Measurements from ENCODE around the gene SEC16A.

The SEC16A gene

DNA sequence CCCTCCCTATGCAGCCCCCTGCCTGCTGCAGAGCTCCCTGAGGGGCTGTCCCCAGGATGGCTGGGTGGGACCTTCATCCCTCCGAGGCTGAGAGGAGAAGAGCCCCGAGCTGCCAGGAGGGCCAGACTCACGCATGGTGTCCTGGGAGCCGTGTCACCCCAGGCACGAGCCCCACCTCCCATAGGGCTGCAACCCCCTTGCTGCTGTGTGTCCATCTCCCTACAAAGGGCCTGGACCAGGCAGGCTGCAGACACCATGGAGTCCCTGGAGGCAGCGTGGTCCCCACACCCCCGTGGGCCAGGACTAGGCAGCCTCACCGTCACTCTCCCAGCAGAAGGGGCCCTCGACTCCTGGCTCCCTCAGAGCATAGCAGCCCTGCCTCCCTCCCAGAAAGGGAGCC, 11.2 kb upstream of the SEC16A start:
- Histone ChIP-seq H3K9me3 (replicated peaks in 1 of 11) (no peaks in the 10 kb centered on the region), H3K9ac (peak overlapping the region in 3 of 11 experiments; percentile 16 to 50 (median 42); a peak in 3 of 22 replicates), H3K4me2 (peak overlapping the region in 5 of 11 experiments; percentile 3 to 51 (median 40); a peak in 7 of 22 replicates)

DNA sequence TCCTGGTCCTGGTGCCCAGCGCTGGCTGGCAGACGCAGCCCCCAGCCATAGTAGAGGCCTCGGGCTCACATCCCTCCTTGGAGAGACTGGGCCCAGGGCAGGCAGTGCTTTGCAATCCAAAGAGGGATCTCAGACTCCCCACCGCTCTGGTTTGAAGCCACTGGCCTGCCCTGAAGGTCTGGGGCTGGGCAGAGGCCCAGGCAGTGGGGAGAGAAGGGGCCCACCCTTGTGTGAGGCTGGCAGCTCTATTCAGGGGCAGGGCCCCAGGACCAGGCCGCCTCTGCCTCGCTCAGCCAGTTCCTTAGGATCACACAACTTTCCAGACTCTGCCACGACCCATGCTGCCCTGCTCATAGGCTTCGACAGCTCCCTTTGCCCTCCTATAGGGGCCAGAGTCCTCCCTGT, 10.7 kb upstream of the SEC16A start:
- Histone ChIP-seq H3K4me2 (no peak overlapping the region), H3K9me3 (replicated peaks in 1 of 11) (no peaks in the 10 kb centered on the region), H3K9ac (0 out of 22 replicates have a peak overlapping the region, but pooled peaks of 1 of the 11 experiments have one; percentile 9), H4K20me1 (peaks cover 0 to 69% (median 45%) of the 10 kb centered on the region in 11 experiments; a peak in 21 of 22 replicates), H3K27ac (no peak overlapping the region), H3K4me1 (peaks cover 0 to 15% (median 8%) of the 10 kb centered on the region in 10 experiments; a peak in 10 of 20 replicates), H3K27me3 (no peaks in the 10 kb centered on the region), H3K4me3 (no peak overlapping the region), H3K36me3 (peaks cover 25 to 47% (median 36%) of the 10 kb centered on the region in 11 experiments)
- no peak for TF ChIP-seq Cebpa-rat (IDR thresholded peaks at IDR 0.05)

More for the DNA sequence above, 11.2 kb upstream of the SEC16A start:
- H3K4me3 ChIP-seq: no peak overlapping the region
- peaks cover 30 to 52% (median 40%) of the 10 kb centered on the region in 11 experiments for H3K36me3 ChIP-seq
- peaks cover 0 to 15% (median 8%) of the 10 kb centered on the region in 10 experiments; a peak in 10 of 20 replicates for H3K4me1 ChIP-seq
- H3K27me3 ChIP-seq: no peaks in the 10 kb centered on the region
- no peak for TF ChIP-seq Cebpa-rat (IDR thresholded peaks at IDR 0.05)
- no peak overlapping the region for H3K27ac ChIP-seq
- H4K20me1 ChIP-seq: peaks cover 0 to 70% (median 45%) of the 10 kb centered on the region in 11 experiments; a peak in 21 of 22 replicates

DNA sequence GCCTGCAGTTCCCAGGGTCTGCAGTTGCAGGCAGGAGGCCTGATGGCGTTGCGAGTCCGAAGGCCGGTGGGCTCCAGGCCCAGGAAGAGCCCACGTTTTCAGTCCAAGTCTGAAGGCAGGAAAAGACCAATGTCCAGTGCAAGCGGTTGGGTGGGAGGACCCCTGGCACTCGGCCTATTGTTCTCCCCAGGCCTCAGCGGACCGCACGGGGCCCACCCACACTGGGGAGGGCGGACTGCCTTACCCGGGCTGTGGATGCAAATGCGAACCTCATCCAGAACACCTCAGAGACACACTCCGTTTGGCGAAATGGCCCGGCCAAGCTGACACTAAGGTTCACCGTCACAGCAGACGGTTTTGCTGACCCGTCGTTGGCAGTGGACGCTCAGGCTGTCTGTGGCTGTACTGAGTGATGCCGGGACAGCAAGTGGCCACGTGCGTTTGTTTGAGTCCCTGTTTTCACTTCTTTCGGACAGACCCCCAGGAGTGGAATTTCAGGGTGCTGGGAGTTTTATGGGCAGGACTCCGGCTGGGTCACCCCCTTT, 10.2 kb upstream of the SEC16A start:
- no peak overlapping the region for H3K4me2 ChIP-seq
- TF ChIP-seq Cebpa-rat (IDR thresholded peaks at IDR 0.05): no peak
- no peak overlapping the region for H3K27ac ChIP-seq
- peaks cover 0 to 15% (median 8%) of the 10 kb centered on the region in 10 experiments; a peak in 10 of 20 replicates for H3K4me1 ChIP-seq
- no peaks in the 10 kb centered on the region for H3K27me3 ChIP-seq
- H4K20me1 ChIP-seq: peaks cover 0 to 68% (median 42%) of the 10 kb centered on the region in 11 experiments; a peak in 21 of 22 replicates
- 0 out of 22 replicates have a peak overlapping the region, but pooled peaks of 1 of the 11 experiments have one; percentile 9 for H3K9ac ChIP-seq
- H3K9me3 ChIP-seq (replicated peaks in 1 of 11): no peaks in the 10 kb centered on the region
- no peak overlapping the region for H3K4me3 ChIP-seq
- H3K36me3 ChIP-seq: peaks cover 22 to 42% (median 32%) of the 10 kb centered on the region in 11 experiments

DNA sequence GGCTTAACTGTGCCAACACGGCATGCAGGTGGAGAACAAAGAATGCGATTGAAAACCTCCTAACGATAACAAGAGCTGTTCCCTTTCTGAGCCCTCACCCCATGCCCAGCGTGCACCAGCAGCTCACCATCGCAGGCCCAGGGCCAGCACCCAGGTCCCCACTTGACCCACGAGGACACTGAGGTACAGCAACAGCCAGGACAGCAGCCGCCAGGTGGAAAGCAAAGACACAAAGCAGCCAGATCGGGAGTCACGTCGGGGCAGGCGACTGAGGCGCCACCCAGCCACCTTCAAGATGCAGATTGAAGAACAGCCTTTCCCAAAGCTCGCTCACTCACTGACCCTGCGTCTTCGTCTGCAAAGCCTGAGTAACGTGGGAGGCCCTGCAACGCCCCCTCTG, 6.9 kb upstream of the SEC16A start:
- Histone ChIP-seq H4K20me1 (peaks cover 0 to 59% (median 24%) of the 10 kb centered on the region in 11 experiments; a peak in 20 of 22 replicates), H3K4me3 (no peak overlapping the region), H3K9me3 (replicated peaks in 1 of 11) (no peaks in the 10 kb centered on the region), H3K4me1 (peaks cover 1 to 20% (median 10%) of the 10 kb centered on the region in 10 experiments), H3K36me3 (peaks cover 0 to 12% (median 1%) of the 10 kb centered on the region in 11 experiments; a peak in 10 of 22 replicates), H3K27ac (no peak overlapping the region), H3K27me3 (no peaks in the 10 kb centered on the region), H3K9ac (no peak overlapping the region), H3K4me2 (no peak overlapping the region)
- TF ChIP-seq Cebpa-rat (IDR thresholded peaks at IDR 0.05): no peak

DNA sequence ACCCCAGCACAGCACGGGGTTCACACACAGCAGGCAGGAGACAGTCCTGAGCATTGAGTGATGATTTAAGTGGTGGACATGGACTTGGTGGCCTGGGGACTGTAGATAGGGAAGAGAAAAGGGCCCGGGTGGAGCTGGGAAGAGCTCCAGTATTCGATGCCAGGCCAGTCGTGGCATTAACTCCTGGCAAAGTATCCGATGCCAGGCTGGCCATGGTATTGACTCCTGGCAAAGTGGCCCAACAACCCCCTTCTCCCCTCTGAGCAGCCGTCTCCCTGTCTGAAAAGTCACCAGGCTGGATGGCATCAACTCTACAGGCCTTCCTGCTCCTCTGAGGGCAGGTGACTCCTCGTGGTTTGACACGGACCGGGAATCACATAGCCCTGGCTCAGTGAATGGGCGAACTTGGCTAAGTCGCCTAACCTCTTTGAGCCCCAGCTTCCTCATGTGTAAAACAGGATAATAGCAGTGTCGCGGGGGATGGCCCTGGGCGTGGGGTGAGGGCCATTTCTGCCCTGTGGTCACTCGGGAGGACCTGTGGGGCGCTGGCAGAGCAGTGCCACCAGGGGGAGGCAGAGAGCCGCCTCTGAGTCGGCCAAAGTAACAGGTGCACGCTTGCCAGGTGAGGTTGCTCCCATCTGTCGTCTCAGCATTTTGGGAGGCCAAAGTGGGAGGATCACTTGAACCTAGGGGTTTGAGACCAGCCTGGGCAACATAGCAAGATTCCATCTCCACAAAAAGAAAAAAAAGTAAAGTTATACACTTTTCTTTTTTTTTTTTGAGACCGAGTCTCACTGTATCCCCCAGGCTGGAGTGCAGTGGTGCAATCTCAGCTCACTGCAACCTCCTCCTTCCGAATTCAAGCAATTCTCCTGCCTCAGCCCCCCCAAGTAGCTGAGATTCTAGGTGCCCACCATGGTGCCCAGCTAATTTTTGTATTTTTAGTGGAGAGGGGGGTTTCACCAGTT, 5.7 kb upstream of the SEC16A start:
- Histone ChIP-seq H3K4me1 (peaks cover 10 to 17% (median 14%) of the 10 kb centered on the region in 10 experiments), H3K4me2 (no peak overlapping the region), H3K27me3 (no peaks in the 10 kb centered on the region), H4K20me1 (peaks cover 0 to 55% (median 23%) of the 10 kb centered on the region in 11 experiments; a peak in 18 of 22 replicates), H3K36me3 (peaks cover 0 to 3% (median 0%) of the 10 kb centered on the region in 11 experiments; a peak in 1 of 22 replicates), H3K9me3 (replicated peaks in 1 of 11) (no peaks in the 10 kb centered on the region), H3K9ac (no peak overlapping the region; a peak in 1 of 22 replicates), H3K4me3 (no peak overlapping the region), H3K27ac (no peak overlapping the region)
- no peak for TF ChIP-seq Cebpa-rat (IDR thresholded peaks at IDR 0.05)

DNA sequence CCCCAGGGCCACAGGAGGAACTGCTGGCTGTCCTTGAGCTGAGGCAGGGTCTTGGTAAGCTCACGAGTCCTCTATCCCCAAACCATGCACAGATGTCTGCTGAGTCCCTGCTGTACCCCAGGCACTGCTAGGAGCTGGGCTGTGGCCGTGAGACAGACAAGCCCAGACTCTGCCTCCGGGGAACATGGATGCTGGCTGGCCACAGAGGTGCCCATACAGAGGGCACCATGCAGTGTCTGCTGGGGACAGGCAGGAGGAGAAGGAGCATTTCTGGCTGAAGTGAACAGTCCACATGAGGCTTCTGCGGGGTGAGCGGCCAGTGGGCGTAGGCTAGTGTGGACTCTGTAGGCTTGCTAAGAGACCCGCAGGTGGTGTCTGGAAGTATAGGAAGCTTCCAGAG, 4.8 kb upstream of the SEC16A start:
- Histone ChIP-seq H4K20me1 (peaks cover 0 to 47% (median 21%) of the 10 kb centered on the region in 11 experiments; a peak in 18 of 22 replicates), H3K36me3 (no peaks in the 10 kb centered on the region; a peak in 1 of 22 replicates), H3K4me1 (peaks cover 10 to 17% (median 14%) of the 10 kb centered on the region in 10 experiments), H3K4me2 (no peak overlapping the region), H3K9me3 (replicated peaks in 1 of 11) (no peaks in the 10 kb centered on the region), H3K27ac (no peak overlapping the region), H3K9ac (no peak overlapping the region; a peak in 1 of 22 replicates), H3K27me3 (no peaks in the 10 kb centered on the region), H3K4me3 (no peak overlapping the region)
- TF ChIP-seq Cebpa-rat (IDR thresholded peaks at IDR 0.05): no peak

DNA sequence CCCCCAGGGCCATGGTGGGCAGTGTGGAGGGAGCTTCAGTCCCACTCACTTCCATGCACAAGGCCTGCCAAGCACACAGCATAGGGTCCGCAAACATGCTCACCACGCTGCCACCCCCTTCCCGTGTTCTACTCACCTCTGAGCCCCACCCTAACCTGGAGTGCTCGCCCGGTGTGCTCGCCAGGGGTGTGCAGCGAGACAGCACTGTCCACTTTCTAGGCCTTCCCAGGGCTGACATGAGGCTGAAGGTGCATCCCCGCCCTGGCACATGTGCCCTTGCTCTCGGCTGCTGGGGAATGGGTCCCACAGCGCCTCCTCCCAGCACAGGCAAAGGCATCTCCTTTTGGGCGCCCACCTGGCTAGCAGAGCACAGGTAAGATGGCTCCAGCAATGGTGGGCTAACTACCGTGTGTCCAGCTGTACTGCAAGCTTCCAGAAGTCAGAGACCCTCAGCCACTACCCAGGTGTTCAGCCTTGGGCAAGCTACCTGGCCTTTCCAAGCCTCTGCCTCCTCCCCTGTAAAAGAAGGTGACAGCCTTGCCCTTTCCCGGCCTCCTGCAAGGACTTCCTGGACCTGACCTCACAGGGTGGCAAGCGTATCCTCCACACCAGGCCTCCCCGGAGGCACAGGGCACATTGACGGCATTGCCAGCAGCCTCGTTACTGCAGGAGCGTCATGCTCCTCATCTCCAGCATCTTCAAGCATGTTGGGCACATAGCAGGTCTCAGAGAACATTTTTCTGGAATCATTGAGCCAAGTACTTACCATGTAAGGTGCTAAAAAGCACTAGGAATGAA, 4.2 kb upstream of the SEC16A start:
- Histone ChIP-seq H4K20me1 (peaks cover 3 to 52% (median 27%) of the 10 kb centered on the region in 11 experiments; a peak in 20 of 22 replicates), H3K4me3 (no peak overlapping the region), H3K9me3 (replicated peaks in 1 of 11) (no peaks in the 10 kb centered on the region), H3K4me2 (no peak overlapping the region), H3K27me3 (no peaks in the 10 kb centered on the region), H3K9ac (peak overlapping the region in 1 of 11 experiments; percentile 9; a peak in 1 of 22 replicates), H3K4me1 (peaks cover 10 to 17% (median 14%) of the 10 kb centered on the region in 10 experiments), H3K36me3 (no peaks in the 10 kb centered on the region), H3K27ac (no peak overlapping the region)
- no peak for TF ChIP-seq Cebpa-rat (IDR thresholded peaks at IDR 0.05)

DNA sequence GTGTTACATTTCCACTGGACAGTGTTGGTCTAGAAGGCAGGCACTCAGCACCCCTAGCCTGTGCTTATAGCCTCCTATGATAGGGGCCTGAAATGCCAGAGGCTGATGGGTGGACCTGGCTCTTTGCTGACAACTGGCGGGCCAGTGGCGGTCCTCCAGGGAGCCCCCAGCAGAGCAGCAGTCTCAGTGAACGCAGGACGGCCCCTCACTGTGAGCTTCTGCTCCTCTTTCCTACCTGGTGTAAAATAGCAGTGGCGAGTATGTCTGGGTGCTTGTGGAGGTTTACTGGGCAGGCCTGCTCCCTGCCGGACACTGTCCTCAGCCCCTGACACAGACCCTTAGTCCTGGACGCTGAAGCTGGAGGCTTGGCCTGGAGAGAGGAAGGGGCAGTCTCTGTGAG, 3.3 kb upstream of the SEC16A start:
- Histone ChIP-seq H4K20me1 (peaks cover 12 to 61% (median 36%) of the 10 kb centered on the region in 11 experiments; a peak in 21 of 22 replicates), H3K4me3 (no peak overlapping the region), H3K27me3 (no peaks in the 10 kb centered on the region), H3K4me2 (no peak overlapping the region), H3K36me3 (0 out of 22 replicates have a peak, but pooled peaks cover 0 to 1% (median 0%) of the 10 kb centered on the region in 11 experiments), H3K9ac (peak overlapping the region in 2 of 11 experiments; percentile 1 to 5; a peak in 1 of 22 replicates), H3K4me1 (peaks cover 18 to 26% (median 22%) of the 10 kb centered on the region in 10 experiments), H3K27ac (no peak overlapping the region), H3K9me3 (replicated peaks in 1 of 11) (no peaks in the 10 kb centered on the region)
- no peak for TF ChIP-seq Cebpa-rat (IDR thresholded peaks at IDR 0.05)

Measured in BLaER1 treated with 17β-estradiol and CSF1 and Interleukin-3, amounts not matched to agents 10 nM and 100 nM (cell line).